Measurements from ENCODE around the gene FOXE1. TPM values are rescaled to one million over a fixed set of nuclear protein-coding genes. Genes with fewer than 3 reads are reported as not detected.

Gene FOXE1
- total RNA-seq (2022; extraction: Qiagen RNA extraction; ENCODE audit: low read depth): 3.1 to 4.7 TPM (median 4.0 TPM) in 5 replicates

GRCh38 chr9:97853056-97853843 is at the start of gene FOXE1:
TSS of gene FOXE1 (plus strand) at chr9:97853226. CDS start at chr9:97853915, 689 bp downstream.

Other genes starting within 250 kb of the FOXE1 start
- gene TSTD2, start 219.9 kb upstream of the FOXE1 start, total RNA-seq (2022; extraction: Qiagen RNA extraction; ENCODE audit: low read depth): 8.2 to 12.3 TPM (median 10.0 TPM) in 5 replicates
- gene NCBP1, start 219.4 kb upstream of the FOXE1 start, total RNA-seq (2022; extraction: Qiagen RNA extraction; ENCODE audit: low read depth): 22.9 to 27.6 TPM (median 26.3 TPM) in 5 replicates
- 13.4 to 15.6 TPM (median 14.7 TPM) in 5 replicates for gene XPA, start 155.9 kb upstream of the FOXE1 start, total RNA-seq (2022; extraction: Qiagen RNA extraction; ENCODE audit: low read depth)
- gene TRMO, start 69.3 kb downstream of the FOXE1 start, total RNA-seq (2022; extraction: Qiagen RNA extraction; ENCODE audit: low read depth): 11.5 to 13.6 TPM (median 11.8 TPM) in 5 replicates
- not detected in 5 replicates for gene HEMGN, start 84.9 kb downstream of the FOXE1 start, total RNA-seq (2022; extraction: Qiagen RNA extraction; ENCODE audit: low read depth)
- 278 to 309 TPM (median 286 TPM) in 5 replicates for gene ANP32B, start 130.1 kb downstream of the FOXE1 start, total RNA-seq (2022; extraction: Qiagen RNA extraction; ENCODE audit: low read depth)
- 62.3 to 73.7 TPM (median 68.3 TPM) in 5 replicates for gene NANS, start 203.5 kb downstream of the FOXE1 start, total RNA-seq (2022; extraction: Qiagen RNA extraction; ENCODE audit: low read depth)